ENCODE measurements around the gene BRINP3.

- peak; percentile 50 for TF ChIP-seq CTCF (IDR thresholded peaks at IDR 0.05; ENCODE audit: poor library complexity, severe bottlenecking)
- TF ChIP-seq EZH2 (IDR thresholded peaks at IDR 0.05; ENCODE audit: borderline replicate concordance, insufficient read depth, low read length, poor library complexity, severe bottlenecking), result no peak
- TF ChIP-seq REST (IDR thresholded peaks at IDR 0.05; ENCODE audit: borderline replicate concordance), result no peak
- no peak for TF ChIP-seq POLR2AphosphoS5 (IDR thresholded peaks at IDR 0.05)
Measured at GRCh38 chr1:190320952-190321351, 156.7 kb downstream of the BRINP3 start.
